ENCODE measurements around the gene PTPN2. TPM values are rescaled to one million over a fixed set of nuclear protein-coding genes. Genes with fewer than 3 reads are reported as not detected.
A peak's percentile ranks its signal among the peaks of the same experiment; 100 is the strongest.
"Not testable (repeated sequence)": the region's sequence is repeated elsewhere in the genome, so short reads cannot be mapped to it uniquely, and the experiment has no call there.

PTPN2 gene
- total and polyA plus RNA-seq, 9 of the 15 experiments (the other 6 are each of a cell fraction or from before 2014, with no cell fraction given) = 36.6 to 66.4 (median 43.8) TPM

DNA sequence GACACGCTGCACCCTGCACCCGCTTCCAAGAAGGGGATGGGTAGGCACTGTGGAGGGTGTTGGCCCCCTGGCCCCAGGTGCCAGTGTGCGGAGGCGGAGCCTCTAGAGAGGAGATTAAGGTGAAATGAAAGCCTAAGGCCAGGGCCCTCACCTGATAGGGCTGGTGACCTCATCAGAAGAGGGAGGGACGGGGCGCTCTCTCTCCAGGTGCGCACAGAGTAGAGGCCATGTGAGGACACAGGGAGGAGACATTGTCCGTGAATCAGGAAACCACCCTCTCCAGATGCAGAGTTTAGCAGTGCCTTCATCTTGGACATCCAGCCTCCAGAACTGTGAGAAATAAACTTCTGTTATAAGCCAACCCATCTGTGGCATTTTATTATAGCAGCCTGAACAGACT, 118.9 kb downstream of the PTPN2 start (continued):
- TF ChIP-seq RAD21 (CRISPR knock-in tag; conservative IDR thresholded peaks at IDR 0.05 in 1 of 2, IDR thresholded peaks at IDR 0.05 in 1 of 2) (peak in 1 of 2 experiments; percentile 32; a peak in 2 of 4 replicates), RBM25 (IDR thresholded peaks at IDR 0.05; ENCODE audit: low read depth, low read length, severe bottlenecking) (no peak), MECOM (CRISPR knock-in tag; IDR thresholded peaks at IDR 0.05) (no peak), JUND (IDR thresholded peaks at IDR 0.05; ENCODE audit: borderline replicate concordance, low read depth, low read length) (peak; percentile 20; the same call in 1 of the 2 replicates), JUND (tag; IDR thresholded peaks at IDR 0.05; ENCODE audit: borderline replicate concordance, low read depth, low read length) (no peak), SMAD3 (CRISPR knock-in tag; conservative IDR thresholded peaks at IDR 0.05) (no peak), POLR2G (IDR thresholded peaks at IDR 0.05; ENCODE audit: low read depth, low read length) (no peak), FOXP1 (CRISPR knock-in tag; IDR thresholded peaks at IDR 0.05) (no peak), ZC3H11A (IDR thresholded peaks at IDR 0.05; ENCODE audit: low read depth, low read length) (no peak), NCOA4 (IDR thresholded peaks at IDR 0.05; ENCODE audit: partially characterized antibody) (no peak), ZNF778 (CRISPR knock-in tag; IDR thresholded peaks at IDR 0.05) (no peak), MEF2A (IDR thresholded peaks at IDR 0.05; ENCODE audit: control insufficient read depth, low read depth, low read length) (no peak), SIN3B (IDR thresholded peaks at IDR 0.05; ENCODE audit: low read depth) (no peak), SRSF7 (optimal IDR thresholded peaks at IDR 0.05; ENCODE audit: low read depth, low read length) (no peak)
- TF ChIP-seq, protein P1, sequence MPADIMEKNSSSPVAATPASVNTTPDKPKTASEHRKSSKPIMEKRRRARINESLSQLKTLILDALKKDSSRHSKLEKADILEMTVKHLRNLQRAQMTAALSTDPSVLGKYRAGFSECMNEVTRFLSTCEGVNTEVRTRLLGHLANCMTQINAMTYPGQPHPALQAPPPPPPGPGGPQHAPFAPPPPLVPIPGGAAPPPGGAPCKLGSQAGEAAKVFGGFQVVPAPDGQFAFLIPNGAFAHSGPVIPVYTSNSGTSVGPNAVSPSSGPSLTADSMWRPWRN (IDR thresholded peaks at IDR 0.05; ENCODE audit: low read depth) = no peak
- TF ChIP-seq, protein P2, sequence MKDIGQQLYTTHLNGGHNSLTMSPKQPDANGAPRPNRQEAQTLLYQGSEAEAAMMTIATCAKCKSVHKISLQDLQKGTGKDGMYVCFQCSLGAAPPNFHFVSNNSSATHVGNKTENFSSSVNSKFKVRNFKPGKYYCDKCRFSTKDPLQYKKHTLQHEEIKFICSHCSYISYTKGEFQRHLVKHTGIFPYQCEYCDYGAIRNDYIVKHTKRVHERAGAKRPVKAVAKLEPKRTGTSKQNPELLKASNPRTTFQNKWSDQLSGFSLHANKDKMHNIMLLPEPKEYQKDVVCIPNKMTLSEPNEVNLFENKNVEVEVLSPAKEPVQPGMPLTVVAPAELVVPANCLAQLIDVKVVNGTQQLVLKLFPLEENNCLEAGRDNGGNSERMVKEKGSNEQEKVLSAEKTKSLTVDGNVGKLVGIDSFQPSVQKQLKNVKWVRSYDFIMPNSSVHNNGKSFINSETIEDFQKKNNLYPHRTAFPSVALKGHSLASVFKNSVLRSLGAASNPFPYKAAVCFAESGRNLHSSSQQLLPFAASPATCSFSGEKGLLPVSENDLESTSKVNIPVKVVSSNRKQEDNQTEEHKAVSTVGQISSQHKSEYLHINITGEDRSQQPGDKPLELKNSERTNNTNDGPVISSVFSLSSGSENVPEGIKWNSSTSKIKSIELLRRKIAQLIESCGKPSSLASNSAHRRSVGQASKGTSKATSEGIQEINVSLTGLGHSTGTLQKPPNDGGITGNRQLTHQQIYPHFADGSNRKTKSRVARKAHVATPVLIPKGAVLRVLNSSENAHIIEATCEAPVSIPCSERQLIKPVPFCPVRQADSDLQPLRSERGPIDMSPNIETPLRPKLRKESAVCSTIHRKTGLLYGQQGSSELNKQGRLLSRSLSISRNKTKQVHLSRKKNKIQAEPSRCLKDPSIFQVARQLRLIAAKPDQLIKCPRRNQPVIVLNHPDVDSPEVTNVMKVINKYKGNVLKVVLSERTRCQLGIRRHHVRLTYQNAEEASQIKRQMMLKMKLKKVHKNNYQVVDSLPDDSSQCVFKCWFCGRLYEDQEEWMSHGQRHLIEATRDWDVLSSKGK (CRISPR knock-in tag; IDR thresholded peaks at IDR 0.05) = no peak

GRCh38 chr18:12758566-12758965, 125.5 kb downstream of the PTPN2 start:
- H3K9me3 ChIP-seq (replicated peaks; ENCODE audit: control insufficient read depth, insufficient read depth, low read depth, low read length); H3K79me2 ChIP-seq (ENCODE audit: control insufficient read depth, insufficient read depth, low read length); H4K20me1 ChIP-seq (replicated peaks; ENCODE audit: control insufficient read depth, insufficient read depth, low read length); H3K36me3 ChIP-seq (ENCODE audit: control insufficient read depth, insufficient read depth, low read length); H3K27ac ChIP-seq (ENCODE audit: extremely low read depth, low read depth, low read length); in situ Hi-C loops (cut with MboI); H3K9ac ChIP-seq (ENCODE audit: insufficient read depth in 1 of 2, low read depth in 2 of 2, low read length in 2 of 2); BruUV-seq (replicated peaks); H3K9me1 ChIP-seq (ENCODE audit: control insufficient read depth, insufficient read depth, low read length); H3K4me2 ChIP-seq (ENCODE audit: insufficient read depth, low read length); intact Hi-C loops (cut with micrococcal nuclease); ATAC-seq; H3K4me3 ChIP-seq; H2AFZ ChIP-seq (ENCODE audit: low read depth, low read length); CTCF ChIA-PET (ENCODE audit: low intra/inter-chr PET ratio); H3K27me3 ChIP-seq (ENCODE audit: control insufficient read depth in 2 of 2, insufficient read depth in 2 of 2, low read length in 2 of 2); DNase-seq (ENCODE audit: extremely low read depth in 1 of 4, low spot score in 3 of 4); FAIRE-seq: not testable (repeated sequence)
- H3K4me1 ChIP-seq (replicated peaks in 1 of 2; ENCODE audit: control insufficient read depth in 2 of 2, insufficient read depth in 2 of 2, low read length in 2 of 2) = peaks cover 6 to 11% of the 10 kb centered on the region in 2 experiments; a peak in 4 of 5 replicates
- POLR2A ChIA-PET = interaction anchor here (1.1 to 1.3 kb wide), 2 partner anchors 8 to 10 kb away, joined by 3 read pairs; no protein-coding TSS in a partner anchor
- WGBS (ENCODE audit: insufficient coverage, low coverage, missing lambda C conversion rate) = 21% methylated on average over 3 of the region's 3 CpGs

All from K562 (cell line).